T-helper 17 cell (primary cell): ENCODE measurements around the gene KDM3A. TPM values are rescaled to one million over a fixed set of nuclear protein-coding genes. Genes with fewer than 3 reads are reported as not detected.
A peak's percentile ranks its signal among the peaks of the same experiment; 100 is the strongest.
"Not testable (repeated sequence)": the region's sequence is repeated elsewhere in the genome, so short reads cannot be mapped to it uniquely, and the experiment has no call there.

Experiments
- ATAC-seq: fragments of 150-1000 bp; cut with Tn5 transposase; 2 replicates; pipeline ENCODE4 v1.10.0; 2021; ENCODE audit warnings: mild to moderate bottlenecking, moderate library complexity
- DNase-seq, 3 donors: peaks; one replicate each; pipeline versions ENCODE4 v3.0.0 to v3.0.0-alpha.2; 2020 to 2021
- H3K9me3 ChIP-seq: one replicate; pipeline ENCODE4 v1.7.0; 2013; ENCODE audit warnings: low read length, mild to moderate bottlenecking; ENCODE audit not compliant: control insufficient read depth, poor library complexity, severe bottlenecking
- H3K27ac Mint-ChIP-seq: one replicate; pipeline ENCODE4 v1.8.0; 2022; ENCODE audit warnings: mild to moderate bottlenecking, moderate library complexity, mixed read lengths
- H3K27me3 Mint-ChIP-seq: one replicate; pipeline ENCODE4 v1.8.0; 2022; ENCODE audit warnings: mixed read lengths
- H3K36me3 Mint-ChIP-seq: one replicate; pipeline ENCODE4 v1.8.0; 2022; ENCODE audit warnings: low read depth, mixed read lengths
- H3K4me1 Mint-ChIP-seq: one replicate; pipeline ENCODE4 v1.8.0; 2022; ENCODE audit warnings: mild to moderate bottlenecking, mixed read lengths
- H3K4me3 Mint-ChIP-seq: one replicate; pipeline ENCODE4 v1.8.0; 2022; ENCODE audit warnings: mild to moderate bottlenecking, moderate library complexity, mixed read lengths
- total RNA-seq, 4 donors: library from RNA in 2 of 4; stranded (reverse) in 2 of 4; gene quantifications; one replicate each; pipeline ENCODE4 v1.2.3 and lab custom pipeline; 2022 to 2026

Gene KDM3A
- total RNA-seq, 2 donors from 2014 or later, result 156 to 161 TPM

GRCh38 chr2:86491088-86491487 is 49.9 kb downstream of the KDM3A start:
- H3K9me3 ChIP-seq, result no peaks in the 10 kb centered on the region
- ATAC-seq, result no peak
- H3K4me3 Mint-ChIP-seq, result no peak overlapping the region
- DNase-seq, result no peak
- no peaks in the 10 kb centered on the region for H3K27me3 Mint-ChIP-seq
- peaks cover 27% of the 10 kb centered on the region for H3K36me3 Mint-ChIP-seq
- H3K27ac Mint-ChIP-seq, result peak overlapping the region; percentile 53
- peaks cover 16% of the 10 kb centered on the region for H3K4me1 Mint-ChIP-seq

DNA sequence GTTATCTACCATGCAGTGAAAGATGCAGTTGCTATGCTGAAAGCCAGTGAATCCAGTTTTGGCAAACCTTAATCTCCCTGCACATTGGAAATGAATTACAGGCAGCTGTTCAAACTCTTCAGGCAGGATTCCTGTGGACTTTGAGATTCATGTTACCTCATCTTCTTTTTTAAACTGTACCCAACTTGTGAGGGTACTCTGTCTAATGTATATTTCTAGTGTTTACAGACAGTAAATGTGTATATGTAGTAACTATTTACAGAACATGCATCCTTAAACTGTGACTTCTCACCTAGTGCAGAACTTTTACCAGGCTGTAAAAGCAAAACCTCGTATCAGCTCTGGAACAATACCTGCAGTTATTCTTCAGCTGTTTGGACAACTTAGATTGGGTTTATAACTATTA is 50.9 kb downstream of the KDM3A start:
- no peaks in the 10 kb centered on the region for H3K9me3 ChIP-seq
- DNase-seq (no peak), ATAC-seq (no peak)
- H3K36me3 Mint-ChIP-seq, result peaks cover 27% of the 10 kb centered on the region
- H3K27ac Mint-ChIP-seq, result no peak overlapping the region
- no peaks in the 10 kb centered on the region for H3K27me3 Mint-ChIP-seq
- H3K4me3 Mint-ChIP-seq, result no peak overlapping the region
- peaks cover 13% of the 10 kb centered on the region for H3K4me1 Mint-ChIP-seq

- not testable (repeated sequence) for H3K27me3 Mint-ChIP-seq, H3K9me3 ChIP-seq, DNase-seq, ATAC-seq, H3K4me3 Mint-ChIP-seq, H3K4me1 Mint-ChIP-seq
- H3K27ac Mint-ChIP-seq, result peak overlapping the region; percentile 60
- H3K36me3 Mint-ChIP-seq, result peaks cover 27% of the 10 kb centered on the region
These were observed 55.2 kb downstream of the KDM3A start for GRCh38 chr2:86496391-86496790.

- Mint-ChIP-seq H3K27ac (no peak overlapping the region), H3K4me1 (peaks cover 9% of the 10 kb centered on the region), H3K27me3 (no peaks in the 10 kb centered on the region), H3K4me3 (no peak overlapping the region), H3K36me3 (peaks cover 28% of the 10 kb centered on the region)
- ATAC-seq (no peak), DNase-seq (no peak)
- H3K9me3 ChIP-seq, result peaks cover 3% of the 10 kb centered on the region
These were observed 57.5 kb downstream of the KDM3A start for GRCh38 chr2:86498468-86499260.

DNA sequence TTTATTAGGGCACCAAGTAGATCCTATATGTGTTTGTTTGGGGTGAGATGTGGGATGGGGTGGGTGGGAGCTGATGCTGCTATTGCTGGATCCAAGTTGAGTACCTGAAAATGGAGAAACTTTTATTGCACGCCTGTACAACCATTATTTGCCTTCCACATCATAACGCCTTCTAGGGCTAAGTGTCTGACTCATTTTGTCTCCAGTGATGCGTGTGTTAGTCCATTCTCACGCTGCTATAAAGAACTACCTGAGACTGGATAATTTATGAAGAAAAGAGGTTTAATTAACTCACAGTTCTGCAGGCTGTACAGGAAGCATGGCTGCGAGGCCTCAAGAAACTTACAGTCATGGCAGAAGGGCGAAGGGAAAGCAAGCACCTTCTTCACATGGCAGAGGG is 58.2 kb downstream of the KDM3A start:
- ATAC-seq, result no peak

GRCh38 chr2:86500325-86501083 is 59.3 kb downstream of the KDM3A start:
- peaks cover 3% of the 10 kb centered on the region for H3K9me3 ChIP-seq
- Mint-ChIP-seq H3K27ac (no peak overlapping the region), H3K36me3 (peaks cover 26% of the 10 kb centered on the region), H3K4me3 (no peak overlapping the region), H3K4me1 (peaks cover 7% of the 10 kb centered on the region), H3K27me3 (no peaks in the 10 kb centered on the region)
- ATAC-seq (no peak), DNase-seq (no peak)

More for the DNA sequence above, 58.2 kb downstream of the KDM3A start:
- Mint-ChIP-seq H3K4me3 (no peak overlapping the region), H3K4me1 (peaks cover 7% of the 10 kb centered on the region), H3K27ac (no peak overlapping the region), H3K36me3 (peaks cover 25% of the 10 kb centered on the region), H3K27me3 (no peaks in the 10 kb centered on the region)
- DNase-seq, result no peak
- H3K9me3 ChIP-seq, result peaks cover 3% of the 10 kb centered on the region

GRCh38 chr2:86507600-86507999 is 66.4 kb downstream of the KDM3A start:
- peaks cover 16% of the 10 kb centered on the region for H3K36me3 Mint-ChIP-seq
- H3K27me3 Mint-ChIP-seq, result no peaks in the 10 kb centered on the region
- no peak for ATAC-seq
- no peak overlapping the region for H3K27ac Mint-ChIP-seq
- no peak overlapping the region for H3K4me3 Mint-ChIP-seq
- H3K4me1 Mint-ChIP-seq, result peaks cover 4% of the 10 kb centered on the region
- no peak for DNase-seq
- no peaks in the 10 kb centered on the region for H3K9me3 ChIP-seq

DNA sequence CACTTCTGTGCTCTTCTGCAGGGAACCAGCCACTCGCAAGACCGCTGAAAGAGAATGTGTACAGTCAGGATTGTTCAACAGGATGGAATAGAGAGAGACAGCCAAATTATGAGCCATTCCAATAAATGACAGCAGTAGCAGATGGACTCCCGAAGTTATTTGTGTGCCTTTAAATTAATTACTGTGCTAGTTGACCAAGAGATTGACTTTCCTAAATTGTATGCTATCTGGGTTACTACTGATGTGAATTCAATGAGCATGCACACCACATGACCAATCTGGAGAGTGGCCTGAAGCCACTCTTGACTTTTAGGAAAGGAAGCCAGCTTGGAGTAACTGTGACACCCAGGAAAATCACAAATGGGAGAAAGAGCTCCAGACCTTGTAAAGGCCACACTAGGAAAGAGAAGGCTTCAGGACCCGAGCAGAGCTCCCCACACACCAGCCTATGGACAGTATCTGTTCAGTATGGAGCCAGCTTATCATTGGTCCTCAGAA is 69.3 kb downstream of the KDM3A start:
- ATAC-seq, result no peak
- DNase-seq, result no peak
- Mint-ChIP-seq H3K27ac (peak overlapping the region; percentile 34), H3K36me3 (peaks cover 12% of the 10 kb centered on the region), H3K4me3 (no peak overlapping the region), H3K27me3 (no peaks in the 10 kb centered on the region), H3K4me1 (peaks cover 7% of the 10 kb centered on the region)
- no peaks in the 10 kb centered on the region for H3K9me3 ChIP-seq

DNA sequence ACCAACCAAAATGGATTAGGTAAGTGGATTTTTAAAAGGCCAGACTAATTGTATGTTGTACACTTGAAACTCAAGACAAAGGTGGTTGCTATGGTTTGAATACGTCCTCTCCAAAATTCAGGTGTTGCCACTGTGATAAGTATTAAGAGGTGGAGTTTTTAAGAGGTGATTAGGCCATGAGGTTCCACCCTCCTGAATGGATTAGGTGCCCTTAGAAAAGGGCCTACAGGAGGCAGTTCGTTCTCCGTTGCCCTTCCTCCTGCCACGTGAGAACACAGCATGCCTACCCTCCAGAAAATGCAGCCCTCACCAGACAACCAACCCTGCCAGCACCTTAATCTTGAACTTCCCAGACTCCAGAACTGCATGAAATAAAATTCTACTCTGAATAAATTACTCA is 70.9 kb downstream of the KDM3A start:
- no peak for ATAC-seq
- no peaks in the 10 kb centered on the region for H3K9me3 ChIP-seq
- no peak for DNase-seq
- Mint-ChIP-seq H3K4me3 (no peak overlapping the region), H3K27ac (no peak overlapping the region), H3K27me3 (no peaks in the 10 kb centered on the region), H3K4me1 (peaks cover 5% of the 10 kb centered on the region), H3K36me3 (peaks cover 11% of the 10 kb centered on the region)

DNA sequence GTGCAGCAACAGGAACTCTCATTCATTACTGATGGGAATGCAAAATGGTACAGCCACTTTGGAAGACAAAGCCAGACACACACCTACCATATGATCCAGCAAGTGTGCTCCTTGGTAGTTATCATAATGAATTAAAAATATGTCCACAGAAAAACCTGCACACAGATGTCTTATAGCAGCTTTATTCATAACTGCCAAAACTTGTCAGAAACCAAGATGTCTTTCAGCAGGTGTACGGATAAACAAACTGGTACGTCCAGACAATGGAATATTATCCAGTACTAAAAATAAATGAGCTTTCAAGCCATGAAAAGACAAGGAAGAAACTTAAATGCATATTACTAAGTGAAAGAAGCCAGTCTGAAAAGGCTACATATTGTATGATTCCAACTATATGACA is 71.7 kb downstream of the KDM3A start:
- no peaks in the 10 kb centered on the region for H3K9me3 ChIP-seq
- H3K4me1 Mint-ChIP-seq, result peaks cover 5% of the 10 kb centered on the region
- H3K27ac Mint-ChIP-seq, result no peak overlapping the region
- DNase-seq (no peak), ATAC-seq (no peak)
- H3K36me3 Mint-ChIP-seq, result peaks cover 9% of the 10 kb centered on the region
- H3K27me3 Mint-ChIP-seq, result no peaks in the 10 kb centered on the region
- H3K4me3 Mint-ChIP-seq, result no peak overlapping the region

GRCh38 chr2:86513948-86514660 is 72.9 kb downstream of the KDM3A start:
- Mint-ChIP-seq H3K4me3 (no peak overlapping the region), H3K36me3 (peaks cover 6% of the 10 kb centered on the region), H3K27ac (peak overlapping the region; percentile 47), H3K4me1 (peaks cover 5% of the 10 kb centered on the region), H3K27me3 (no peaks in the 10 kb centered on the region)
- DNase-seq (no peak), ATAC-seq (no peak)
- H3K9me3 ChIP-seq, result no peaks in the 10 kb centered on the region

GRCh38 chr2:86518481-86518880 is 77.3 kb downstream of the KDM3A start:
- no peak for DNase-seq
- ATAC-seq, result peak; percentile 60
- H3K4me3 Mint-ChIP-seq, result no peak overlapping the region
- no peaks in the 10 kb centered on the region for H3K9me3 ChIP-seq
- peaks cover 3% of the 10 kb centered on the region for H3K4me1 Mint-ChIP-seq
- H3K27ac Mint-ChIP-seq, result no peak overlapping the region
- H3K36me3 Mint-ChIP-seq, result no peaks in the 10 kb centered on the region
- no peaks in the 10 kb centered on the region for H3K27me3 Mint-ChIP-seq

DNA sequence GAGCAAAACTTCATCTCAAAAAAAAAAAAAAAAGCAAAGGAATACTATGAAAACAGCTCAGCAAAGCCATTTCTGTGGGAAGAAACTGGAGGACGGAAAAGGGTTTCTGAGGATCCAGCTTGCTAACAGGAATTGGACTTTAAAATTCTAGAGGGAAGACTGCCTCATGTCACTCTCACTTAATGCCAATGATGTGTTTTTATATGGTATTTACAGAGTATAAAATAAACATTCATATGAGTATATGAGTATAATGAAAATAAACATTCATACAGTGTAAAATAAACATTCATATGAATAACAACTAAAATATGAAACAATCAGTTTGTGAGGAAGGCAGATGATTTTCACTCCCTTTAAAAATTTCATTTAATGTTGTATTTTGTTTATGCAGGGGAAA is 78.2 kb downstream of the KDM3A start:
- no peaks in the 10 kb centered on the region for H3K9me3 ChIP-seq
- H3K36me3 Mint-ChIP-seq, result no peaks in the 10 kb centered on the region
- no peak for ATAC-seq
- H3K4me3 Mint-ChIP-seq, result no peak overlapping the region
- H3K27me3 Mint-ChIP-seq, result no peaks in the 10 kb centered on the region
- H3K4me1 Mint-ChIP-seq, result peaks cover 3% of the 10 kb centered on the region
- H3K27ac Mint-ChIP-seq, result no peak overlapping the region
- no peak for DNase-seq
